Measurements from ENCODE around the gene CCDC88A. TPM values are rescaled to one million over a fixed set of nuclear protein-coding genes. Genes with fewer than 3 reads are reported as not detected.
"Not testable (repeated sequence)": the region's sequence is repeated elsewhere in the genome, so short reads cannot be mapped to it uniquely, and the experiment has no call there.

CCDC88A gene
- polyA plus RNA-seq, 3 donors, result 60.0 to 77.4 (median 67.8) TPM

- DNase-seq (ENCODE audit: extremely low read depth in 1 of 11, low read depth in 9 of 11, low spot score in 4 of 11), result no peak
These were observed 62.5 kb downstream of the CCDC88A start for GRCh38 chr2:55357164-55357563.

- not testable (repeated sequence) for DNase-seq (ENCODE audit: extremely low read depth in 1 of 11, low read depth in 9 of 11, low spot score in 4 of 11)
These were observed 63.5 kb downstream of the CCDC88A start for GRCh38 chr2:55356136-55356535.

- no peak for DNase-seq (ENCODE audit: extremely low read depth in 1 of 11, low read depth in 9 of 11, low spot score in 4 of 11)
These were observed 64.2 kb downstream of the CCDC88A start for GRCh38 chr2:55355451-55355850.

GRCh38 chr2:55351672-55352071 lies 68.0 kb downstream of the CCDC88A start:
- DNase-seq (ENCODE audit: extremely low read depth in 1 of 11, low read depth in 9 of 11, low spot score in 4 of 11), result no peak

GRCh38 chr2:55345064-55345463 lies 74.6 kb downstream of the CCDC88A start:
- no peak for DNase-seq (ENCODE audit: extremely low read depth in 1 of 11, low read depth in 9 of 11, low spot score in 4 of 11)

- DNase-seq (ENCODE audit: extremely low read depth in 1 of 11, low read depth in 9 of 11, low spot score in 4 of 11), result no peak
These were observed 81.4 kb downstream of the CCDC88A start for GRCh38 chr2:55338268-55338667.

- no peak for DNase-seq (ENCODE audit: extremely low read depth in 1 of 11, low read depth in 9 of 11, low spot score in 4 of 11)
These were observed 84.9 kb downstream of the CCDC88A start for GRCh38 chr2:55334728-55335127.

GRCh38 chr2:55330541-55331297 lies 88.9 kb downstream of the CCDC88A start:
- no peak for DNase-seq (ENCODE audit: extremely low read depth in 1 of 11, low read depth in 9 of 11, low spot score in 4 of 11)

GRCh38 chr2:55327470-55328230 lies 92.0 kb downstream of the CCDC88A start:
- no peak for DNase-seq (ENCODE audit: extremely low read depth in 1 of 11, low read depth in 9 of 11, low spot score in 4 of 11)

- DNase-seq (ENCODE audit: extremely low read depth in 1 of 11, low read depth in 9 of 11, low spot score in 4 of 11), result no peak
These were observed 104.7 kb downstream of the CCDC88A start for GRCh38 chr2:55314985-55315384.

- no peak for DNase-seq (ENCODE audit: extremely low read depth in 1 of 11, low read depth in 9 of 11, low spot score in 4 of 11)
These were observed 108.2 kb downstream of the CCDC88A start for GRCh38 chr2:55311444-55311870.

GRCh38 chr2:55309446-55309845 lies 110.2 kb downstream of the CCDC88A start:
- peak in 1 of 11 donors; percentile 1 for DNase-seq (ENCODE audit: extremely low read depth in 1 of 11, low read depth in 9 of 11, low spot score in 4 of 11)

- no peak for DNase-seq (ENCODE audit: extremely low read depth in 1 of 11, low read depth in 9 of 11, low spot score in 4 of 11)
These were observed 117.4 kb downstream of the CCDC88A start for GRCh38 chr2:55302241-55302640.

- DNase-seq (ENCODE audit: extremely low read depth in 1 of 11, low read depth in 9 of 11, low spot score in 4 of 11), result no peak
These were observed 118.4 kb downstream of the CCDC88A start for GRCh38 chr2:55301277-55301676.

- DNase-seq (ENCODE audit: extremely low read depth in 1 of 11, low read depth in 9 of 11, low spot score in 4 of 11), result no peak
These were observed 123.3 kb downstream of the CCDC88A start for GRCh38 chr2:55296393-55296792.

- no peak for DNase-seq (ENCODE audit: extremely low read depth in 1 of 11, low read depth in 9 of 11, low spot score in 4 of 11)
These were observed 136.6 kb downstream of the CCDC88A start for GRCh38 chr2:55283083-55283482.

GRCh38 chr2:55282110-55282917 lies 137.3 kb downstream of the CCDC88A start:
- peak; percentile 55 to 77 (median 66) for DNase-seq (ENCODE audit: extremely low read depth in 1 of 11, low read depth in 9 of 11, low spot score in 4 of 11)

GRCh38 chr2:55280851-55281546 lies 138.7 kb downstream of the CCDC88A start:
- DNase-seq (ENCODE audit: extremely low read depth in 1 of 11, low read depth in 9 of 11, low spot score in 4 of 11), result not testable (repeated sequence)

GRCh38 chr2:55279859-55280424 lies 139.7 kb downstream of the CCDC88A start:
- not testable (repeated sequence) for DNase-seq (ENCODE audit: extremely low read depth in 1 of 11, low read depth in 9 of 11, low spot score in 4 of 11)
